GM21717 (cell line): Measurements from ENCODE around the gene YPEL4.

Source experiments
- ATAC-seq: cut with Tn5 transposase; IDR thresholded peaks from one replicate; pipeline ENCODE4 v1.9.1; 2021; ENCODE audit warnings: mild to moderate bottlenecking, moderate library complexity; ENCODE audit not compliant: unreplicated experiment

Gene YPEL4

DNA sequence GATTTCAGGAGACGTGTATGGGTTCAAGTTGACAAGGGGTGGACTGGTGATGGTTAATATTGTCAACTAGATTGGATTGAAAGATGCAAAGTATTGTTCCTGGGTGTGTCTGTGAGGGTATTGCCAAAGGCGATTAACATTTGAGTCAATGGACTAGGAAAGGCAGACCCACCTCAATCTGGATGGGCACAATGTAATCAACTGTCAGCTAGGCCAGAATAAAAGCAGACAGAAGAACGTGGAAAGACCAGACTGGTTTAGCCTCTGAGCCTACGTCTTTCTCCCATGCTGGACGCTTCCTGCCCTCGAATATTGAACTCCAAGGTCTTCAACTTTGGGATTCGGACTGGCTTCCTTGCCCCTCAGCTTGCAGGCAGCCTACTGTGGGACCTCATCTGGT, 1.7 kb upstream of the YPEL4 start:
- ATAC-seq, result no peak

DNA sequence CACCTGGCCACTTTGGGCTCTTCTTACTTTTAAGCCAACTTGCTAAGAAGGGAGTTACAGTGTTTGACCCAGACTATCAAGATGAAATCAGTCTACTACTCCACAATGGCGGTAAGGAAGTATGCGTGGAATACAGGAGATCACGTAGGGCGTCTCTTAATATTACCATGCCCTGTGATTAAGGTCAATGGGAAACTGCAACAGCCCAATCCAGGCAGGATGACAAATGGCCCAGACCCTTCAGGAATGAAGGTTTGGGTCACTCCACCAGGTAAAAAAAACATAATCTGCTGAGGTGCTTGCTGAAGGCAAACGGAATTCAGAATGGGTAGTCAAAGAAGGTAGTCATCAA, 1.0 kb upstream of the YPEL4 start:
- no peak for ATAC-seq

DNA sequence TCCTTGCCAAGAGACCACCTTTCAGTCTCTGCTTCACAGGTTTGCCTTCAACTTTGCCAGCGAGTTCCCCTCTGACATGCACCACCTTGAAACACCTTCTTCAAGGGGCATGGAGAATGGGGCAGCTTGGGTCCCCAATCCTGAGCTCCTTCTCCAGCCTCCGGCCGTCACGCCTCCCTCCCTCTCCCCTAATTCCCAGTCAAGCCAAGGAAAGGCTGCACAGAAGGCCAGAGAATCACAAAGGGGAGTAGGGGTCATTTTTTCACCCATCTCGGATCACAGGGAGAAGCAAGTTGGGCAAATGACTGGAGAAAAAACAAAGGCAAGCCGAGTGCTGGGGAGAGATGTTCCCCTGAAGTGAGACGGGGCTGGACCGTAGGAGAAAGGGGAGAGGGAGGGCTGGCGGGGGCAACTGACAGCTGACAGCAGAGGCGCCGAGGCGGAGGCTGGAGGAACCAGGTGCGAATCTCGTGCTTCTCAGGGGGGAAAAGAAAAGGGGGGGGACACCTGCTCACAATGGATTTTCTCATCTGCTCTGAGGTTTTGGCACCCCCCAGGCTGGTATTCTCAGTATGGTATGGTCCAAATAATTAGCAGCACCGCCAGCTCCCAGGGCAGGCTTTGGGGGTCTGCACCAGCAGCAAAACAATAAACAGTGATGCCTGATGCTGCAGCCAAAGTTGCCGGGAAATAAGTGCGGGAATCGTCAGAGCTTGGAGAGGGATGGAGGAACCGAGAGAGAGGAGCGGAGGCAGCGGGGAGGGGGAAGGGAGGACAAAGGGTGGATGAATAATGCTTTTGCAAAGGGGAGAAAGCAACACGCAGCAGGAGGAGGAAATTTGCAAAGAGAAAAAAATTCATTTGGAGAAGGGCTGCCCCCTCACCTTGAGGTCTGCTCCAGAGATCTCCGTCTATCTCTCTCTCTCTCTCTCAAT, 644 bp downstream of the YPEL4 start:
- ATAC-seq, result no peak

DNA sequence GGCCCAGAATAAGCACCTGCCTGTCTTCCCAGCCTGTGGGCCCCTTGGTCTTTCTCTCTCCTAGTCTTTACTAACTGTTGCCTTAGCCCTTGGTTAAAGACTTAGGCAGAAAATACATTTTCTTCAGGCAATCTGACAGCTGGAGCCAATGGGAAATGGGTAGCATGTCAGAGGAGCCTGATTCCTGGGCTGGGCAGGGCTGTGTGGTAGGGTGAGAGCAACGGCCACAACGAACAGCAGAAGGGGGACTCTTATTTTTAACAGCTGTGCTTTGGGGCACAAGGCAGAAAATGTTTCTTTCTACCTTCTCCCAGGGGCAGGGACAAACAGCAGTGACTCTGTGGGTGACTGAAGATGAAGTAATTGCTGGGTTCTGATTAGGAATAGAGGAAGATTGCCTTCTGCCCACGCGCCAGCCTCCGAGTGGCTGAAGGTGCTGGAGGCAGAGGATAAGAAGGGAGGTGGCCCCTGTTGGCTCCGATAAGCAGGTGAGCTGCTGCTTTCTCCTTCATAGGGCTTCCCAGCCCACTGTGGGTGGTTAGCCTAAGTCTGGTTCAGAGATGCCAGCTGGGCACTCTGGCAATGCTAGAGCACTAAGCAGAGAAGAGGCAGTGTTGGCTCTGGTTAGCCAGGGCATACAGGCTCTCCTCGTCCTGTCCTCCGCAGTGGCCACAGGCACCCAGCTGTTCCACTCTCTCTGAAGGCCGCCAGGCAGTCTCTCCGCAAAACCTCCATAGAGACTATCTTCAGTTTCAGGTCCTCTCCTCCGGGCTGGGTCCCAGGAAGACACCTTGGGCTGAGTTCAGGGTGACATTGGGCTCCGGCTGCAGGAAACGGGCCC, 1.5 kb downstream of the YPEL4 start:
- ATAC-seq, result no peak

DNA sequence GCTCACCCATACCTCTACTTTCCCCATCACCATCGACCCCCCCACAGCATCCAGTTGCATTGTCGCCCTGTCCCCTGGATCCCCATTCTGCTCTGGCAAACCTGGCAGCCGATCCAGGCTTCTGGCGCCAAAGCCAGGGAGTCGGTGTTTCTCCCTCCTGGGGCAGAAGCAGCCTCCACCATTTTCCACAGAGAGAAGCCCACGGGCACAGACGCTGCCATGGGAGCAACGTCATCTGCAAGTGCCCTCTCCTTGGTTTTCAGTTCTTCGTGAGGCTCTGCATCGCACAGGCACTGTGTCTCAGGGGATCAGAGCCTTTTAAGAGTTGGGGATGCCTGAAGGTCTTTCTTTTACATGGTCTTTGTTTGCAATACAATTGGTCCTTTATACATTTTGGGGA, 2.3 kb downstream of the YPEL4 start:
- no peak for ATAC-seq

DNA sequence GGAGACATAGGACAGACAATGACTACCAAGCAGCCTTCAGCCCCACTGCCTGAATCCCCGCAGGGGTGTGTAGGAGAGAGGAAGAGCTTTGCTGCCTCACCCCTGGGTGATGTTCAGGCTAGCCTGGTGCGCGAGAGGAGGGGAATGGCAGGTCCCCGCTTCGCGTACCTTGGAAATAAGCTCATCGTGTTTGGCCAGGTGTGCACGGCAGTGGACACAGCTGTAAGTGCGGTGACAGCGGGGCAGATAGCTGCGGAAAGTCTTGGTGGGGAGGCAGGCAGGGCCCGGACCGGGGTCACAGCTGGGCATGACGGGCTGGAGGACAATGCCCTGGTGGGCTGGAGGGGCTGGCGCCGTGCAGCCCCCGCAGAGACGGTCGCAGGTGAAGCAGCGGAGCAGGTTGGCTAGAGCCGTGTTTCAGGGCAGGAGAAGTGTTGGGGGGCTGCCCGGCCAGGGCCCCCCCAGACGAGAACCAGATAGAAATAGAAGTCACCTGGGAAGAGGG, 2.9 kb downstream of the YPEL4 start:
- no peak for ATAC-seq

DNA sequence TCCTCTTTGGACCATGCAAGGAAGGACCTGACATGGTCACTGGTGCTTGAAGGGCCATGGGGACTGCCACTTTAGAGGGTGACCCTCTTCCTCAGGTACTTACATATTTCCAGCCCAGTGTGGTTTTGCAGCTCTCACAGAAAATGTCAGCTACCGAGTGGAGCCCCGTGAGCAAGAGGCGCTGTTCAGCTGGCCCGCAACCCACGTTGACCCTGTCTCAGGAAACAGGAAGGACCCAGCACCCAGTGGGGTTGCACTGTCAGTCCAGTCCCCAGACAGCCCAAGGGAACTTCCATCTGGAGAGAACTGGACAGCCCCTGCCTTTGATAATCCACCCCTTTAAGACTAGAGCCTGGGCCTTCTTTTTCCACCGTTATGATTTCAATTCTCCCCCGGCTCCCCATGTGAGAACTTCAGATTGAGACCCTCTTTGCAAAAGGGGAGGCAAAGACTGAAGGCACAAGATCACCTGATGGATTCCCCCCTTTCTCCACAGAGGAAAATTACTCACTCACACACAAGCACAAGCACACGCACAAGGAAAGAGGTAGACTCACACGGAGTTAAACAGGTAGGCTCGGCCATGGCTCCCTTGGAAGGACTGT, 3.4 kb downstream of the YPEL4 start:
- no peak for ATAC-seq

DNA sequence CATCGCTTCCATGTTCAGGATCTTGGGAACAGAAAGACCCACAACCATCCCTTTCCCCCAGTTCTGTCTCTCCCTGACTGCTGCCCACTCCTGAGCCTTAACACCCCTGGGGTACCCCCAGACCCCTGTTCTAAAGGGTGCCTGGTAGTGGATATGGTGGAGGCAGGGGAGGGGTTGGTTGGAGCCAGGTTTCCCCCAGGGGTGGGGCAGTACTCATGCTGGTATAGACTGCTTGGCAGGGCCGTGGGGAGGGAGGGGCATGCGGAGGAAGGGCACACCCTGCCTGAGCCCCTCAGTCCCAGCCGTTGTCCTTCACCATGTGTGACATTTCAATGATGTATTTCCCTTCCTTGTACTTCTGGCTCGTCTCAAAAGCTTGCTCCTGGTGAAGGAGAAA, 4.0 kb downstream of the YPEL4 start:
- no peak for ATAC-seq

DNA sequence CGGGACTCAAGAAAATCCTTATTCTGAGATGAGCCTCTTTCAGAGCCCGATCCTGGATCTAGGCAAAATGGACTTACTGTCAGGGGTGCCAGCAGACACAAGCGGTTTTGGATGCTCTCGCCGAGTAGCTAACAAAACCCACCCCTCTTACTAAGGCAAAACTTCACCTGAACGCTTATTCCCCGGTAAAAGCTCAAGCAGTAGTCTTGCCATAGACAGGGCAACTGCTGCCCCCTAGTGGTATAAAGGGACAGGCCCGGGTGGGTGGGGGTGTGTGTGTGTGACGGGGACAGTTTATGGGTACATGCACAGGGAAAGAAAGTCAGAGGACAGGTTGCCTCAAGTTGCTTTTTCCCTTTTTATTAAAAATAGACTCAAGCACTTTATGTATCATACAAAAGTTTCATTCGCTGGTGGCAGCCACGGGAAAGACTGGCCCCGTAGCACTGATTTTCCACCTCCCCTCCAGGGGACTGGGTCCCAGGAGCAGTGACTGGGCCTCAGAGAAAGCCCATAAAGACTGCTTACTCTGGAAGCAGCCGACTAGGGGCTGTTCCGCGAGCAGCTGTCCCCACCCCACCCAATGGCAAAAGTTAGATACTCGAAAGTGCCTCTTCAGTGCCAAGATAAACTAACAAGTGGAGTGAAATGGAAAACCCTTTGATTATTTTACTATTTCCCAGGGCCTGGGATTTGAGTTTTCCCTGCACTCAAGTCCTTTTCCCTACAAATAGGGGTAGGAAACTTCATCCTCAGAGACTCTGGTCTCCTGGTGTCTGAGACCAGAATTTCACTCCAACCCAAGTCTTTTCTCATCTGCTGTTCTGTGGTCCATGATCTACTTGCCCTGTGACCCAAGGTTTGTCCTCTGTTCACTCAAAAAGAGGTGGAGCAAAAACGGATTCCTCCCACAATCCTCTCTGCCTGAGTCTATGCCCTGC, 4.7 kb downstream of the YPEL4 start:
- ATAC-seq, result peak; percentile 55

DNA sequence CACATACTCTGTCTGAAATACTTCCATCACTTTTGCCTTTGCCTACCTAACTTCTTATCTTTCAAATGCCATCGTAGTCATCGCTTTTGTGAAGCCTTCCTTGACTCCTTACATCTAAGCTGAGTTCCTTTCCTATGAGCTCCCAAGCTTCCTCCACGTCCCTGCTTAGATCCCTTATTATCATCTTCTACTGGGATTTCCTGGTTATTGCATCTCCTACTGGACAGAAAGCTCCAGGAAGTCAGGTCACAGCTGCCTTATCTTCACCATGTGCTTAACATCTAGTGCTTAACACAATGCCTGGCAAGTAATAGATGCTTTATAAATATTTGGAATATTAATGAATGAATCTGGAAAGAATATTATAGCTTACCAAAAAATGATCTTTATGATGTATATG, 5.9 kb downstream of the YPEL4 start:
- ATAC-seq, result no peak

DNA sequence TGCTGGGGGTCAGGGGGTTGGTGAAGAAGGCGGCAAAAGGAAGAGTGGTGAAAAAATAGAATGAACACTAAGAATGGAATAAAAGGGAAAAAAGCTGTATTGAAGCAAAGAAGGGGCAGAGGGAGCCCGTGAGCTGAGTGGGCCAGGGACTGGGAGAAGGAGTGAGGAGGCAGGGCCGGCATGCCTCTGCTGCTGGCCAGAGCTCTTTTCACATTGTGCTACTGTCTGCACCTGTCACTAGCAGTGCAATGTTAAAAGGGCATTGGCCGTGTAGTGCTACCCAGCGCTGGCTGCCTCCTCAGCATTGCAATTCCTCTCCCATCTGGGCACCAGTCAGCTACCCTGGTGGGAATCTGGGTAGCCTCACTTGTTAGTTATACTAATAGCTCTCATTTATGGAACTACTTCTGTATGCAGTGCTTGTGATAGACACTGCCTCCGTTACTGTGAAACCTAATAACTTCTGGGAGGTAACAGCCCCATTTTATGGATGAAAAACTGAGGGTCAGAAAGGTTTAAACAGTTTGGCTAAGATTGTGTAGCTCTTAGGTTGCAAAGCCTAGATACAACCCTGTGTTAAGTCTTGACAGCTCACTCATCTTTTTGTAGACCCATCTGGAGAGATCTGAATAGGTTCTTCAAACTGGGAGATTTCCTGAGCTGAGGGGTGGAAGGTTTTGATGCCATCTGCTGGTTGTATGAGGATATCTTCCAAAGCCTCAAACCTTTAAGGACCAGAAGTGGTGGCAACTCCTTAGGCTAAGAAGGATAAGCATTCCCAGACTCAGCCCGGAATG, 8.5 kb downstream of the YPEL4 start:
- no peak for ATAC-seq

DNA sequence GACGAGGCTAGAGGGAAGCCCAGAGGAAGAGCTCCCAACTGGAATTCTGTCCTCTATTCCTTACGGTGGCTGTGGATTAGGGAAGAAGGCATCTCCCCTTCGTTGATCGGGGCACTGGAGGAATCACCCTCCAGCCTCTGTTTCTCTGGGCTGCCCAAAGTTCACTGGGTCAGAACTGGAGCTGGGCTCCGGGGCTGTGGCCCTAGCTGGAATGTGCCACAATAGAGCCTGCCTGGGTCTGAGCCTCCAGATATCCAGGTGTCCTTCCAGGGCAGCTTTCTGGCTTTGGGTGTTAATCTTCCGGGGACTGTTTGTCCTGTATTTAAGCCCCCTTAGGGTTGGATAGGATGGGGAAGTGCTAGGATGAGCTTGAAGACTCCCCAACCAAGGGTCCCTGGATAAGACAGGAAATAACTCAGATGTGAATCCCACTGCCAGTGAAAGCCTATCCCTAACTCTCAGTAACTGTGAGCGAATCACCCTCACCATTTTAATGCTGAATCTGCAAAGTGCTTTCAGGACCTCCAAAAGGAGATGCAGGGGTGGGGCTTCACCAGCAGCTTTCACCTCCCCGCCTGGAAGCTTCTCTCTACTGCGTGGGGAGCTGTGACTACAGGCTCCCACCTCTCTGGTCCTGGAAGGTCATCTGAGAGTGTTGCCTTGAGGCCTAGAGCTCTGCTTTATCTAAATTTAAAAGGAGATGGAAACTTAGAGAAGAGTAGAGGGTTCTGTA, 9.5 kb downstream of the YPEL4 start:
- ATAC-seq, result no peak

DNA sequence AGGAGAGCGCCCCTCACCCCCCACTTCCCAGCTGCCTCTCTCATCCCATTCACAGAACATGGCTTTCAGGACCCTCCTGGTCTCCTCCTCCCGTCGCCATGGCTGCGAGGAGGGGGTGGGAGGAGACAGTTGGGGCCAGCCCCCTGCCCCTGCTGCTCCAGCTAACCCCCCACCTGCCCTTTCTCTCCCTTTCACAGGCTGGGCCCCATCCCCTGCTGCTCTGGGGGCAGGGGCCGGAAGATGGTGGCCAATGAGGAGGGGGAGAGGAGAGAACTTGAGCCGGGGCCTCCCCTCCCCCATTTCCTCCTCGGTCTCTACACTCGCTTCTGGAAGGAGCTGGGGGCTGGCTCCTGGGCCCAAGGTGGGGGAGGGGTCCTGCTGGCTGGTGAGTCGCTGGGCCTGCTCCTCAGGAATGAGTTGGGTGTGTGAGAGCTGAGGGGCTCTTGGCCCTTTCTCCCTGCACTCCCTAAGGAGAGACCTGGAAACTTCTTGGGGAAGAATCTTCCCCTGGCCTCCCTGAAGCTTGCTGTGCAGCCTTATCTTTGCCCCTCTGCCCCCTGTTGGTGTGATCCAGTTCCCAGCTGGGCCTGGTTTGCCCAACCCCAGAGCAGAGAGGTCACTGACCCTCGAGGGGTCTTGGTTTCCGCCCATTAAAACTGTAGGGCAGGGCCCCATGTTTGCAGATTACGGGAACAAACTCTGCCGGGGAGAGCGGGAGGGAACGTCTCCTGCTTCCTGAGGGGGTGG, 10.2 kb downstream of the YPEL4 start:
- ATAC-seq, result no peak

DNA sequence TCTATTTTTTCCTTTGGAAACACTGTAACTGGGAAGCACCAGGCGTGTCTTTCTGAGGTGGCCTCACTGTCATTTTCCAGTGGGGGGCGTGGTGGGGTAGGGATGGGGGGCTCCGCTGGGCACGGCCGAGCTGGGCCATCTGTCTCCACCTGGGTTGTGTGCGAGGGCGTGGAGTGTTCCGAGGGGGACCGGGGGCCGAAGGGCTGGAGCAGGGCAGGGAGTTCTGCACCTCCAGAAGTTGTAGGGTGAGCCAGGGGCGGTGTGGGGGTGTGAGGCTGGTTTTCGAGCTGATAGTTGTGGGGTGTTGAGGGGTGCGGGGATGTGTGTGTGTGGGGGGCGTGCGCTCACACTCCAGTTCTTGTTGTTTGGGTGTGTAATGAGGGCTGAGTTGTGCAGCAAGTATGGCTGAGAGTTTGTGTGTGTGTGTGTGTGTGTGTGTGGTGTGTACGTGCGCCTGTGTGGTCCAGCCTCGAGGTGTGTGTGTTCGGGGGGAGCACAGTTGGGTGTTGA, 10.8 kb downstream of the YPEL4 start:
- ATAC-seq, result no peak

DNA sequence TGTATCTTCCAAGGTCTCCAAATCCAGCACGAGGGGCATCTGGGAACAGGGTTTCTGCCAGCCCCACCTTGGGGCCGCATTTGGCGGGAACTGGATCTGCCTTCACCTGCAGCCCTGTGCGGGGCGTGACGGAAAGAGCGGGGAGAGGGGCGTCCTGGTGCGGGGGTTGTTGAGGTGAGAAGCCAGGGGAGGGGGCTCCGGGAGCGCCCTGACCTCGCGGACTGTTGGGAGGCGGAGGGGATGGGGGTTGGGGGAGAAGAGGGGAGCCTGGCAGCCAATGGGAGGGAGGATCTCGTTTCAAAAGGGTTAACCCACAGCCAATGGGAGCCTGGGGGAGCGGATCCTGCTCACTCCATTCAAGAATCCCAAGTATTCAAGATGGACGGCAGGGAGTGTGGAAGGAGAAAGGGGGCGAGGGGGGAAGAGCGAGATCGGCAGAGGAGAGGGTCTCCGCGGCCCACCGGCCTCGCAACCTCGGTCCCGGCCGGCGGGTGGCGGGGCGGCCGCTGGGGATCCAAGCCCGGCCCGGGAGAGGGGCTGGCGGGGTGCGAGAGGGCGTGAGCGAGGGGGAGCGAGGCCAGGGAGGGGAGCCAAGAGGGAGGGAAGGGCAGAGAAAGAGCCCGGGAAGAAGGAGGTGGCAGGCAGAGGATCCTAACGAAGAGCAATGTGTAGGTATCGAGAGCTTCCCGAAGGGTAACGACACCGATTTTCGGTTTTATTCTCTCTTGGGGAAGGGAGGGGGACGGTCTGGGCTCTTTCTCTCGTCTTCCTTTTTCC, 11.5 kb downstream of the YPEL4 start:
- no peak for ATAC-seq

DNA sequence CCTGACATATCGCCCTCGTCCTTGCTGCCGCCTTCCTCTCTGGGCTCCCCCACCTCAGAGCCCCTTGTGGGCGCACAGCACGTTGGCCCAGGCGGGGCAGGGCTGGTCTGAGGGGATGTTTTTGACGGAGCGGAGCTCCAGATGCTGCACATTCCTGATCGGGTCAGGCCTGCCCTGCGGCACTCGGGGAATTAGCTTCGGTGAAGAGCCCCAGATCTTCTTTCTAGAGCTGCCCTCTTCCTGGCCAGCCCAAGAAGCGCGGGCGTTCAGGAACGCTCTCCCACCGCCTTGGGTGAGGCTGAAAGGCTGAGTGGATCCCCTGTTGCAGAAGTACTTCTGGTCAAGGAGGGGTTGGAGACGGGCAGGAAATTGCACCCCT, 12.1 kb downstream of the YPEL4 start:
- no peak for ATAC-seq

DNA sequence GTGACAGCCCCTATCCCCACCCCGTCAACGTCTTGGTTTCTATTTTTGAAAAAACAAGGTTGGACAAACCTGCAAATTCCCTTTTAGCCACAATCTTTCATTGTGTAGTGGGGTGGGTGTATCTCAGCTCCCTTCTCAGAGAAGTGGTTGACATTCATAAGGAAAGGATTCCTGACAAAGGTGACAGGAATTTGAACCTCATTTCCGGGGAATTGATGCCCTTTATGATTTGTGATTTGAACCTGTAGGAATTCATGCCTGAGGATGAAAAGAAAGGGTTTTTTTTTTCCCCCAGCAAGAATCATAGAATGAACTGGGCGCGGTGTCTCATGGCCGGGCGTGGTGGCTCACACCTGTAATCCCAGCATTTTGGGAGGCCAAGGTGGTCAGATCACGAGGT, 14.5 kb downstream of the YPEL4 start:
- ATAC-seq, result no peak
